HG02678 (cell line): ENCODE measurements around the gene PTDSS2.
"Not testable (repeated sequence)": the region's sequence is repeated elsewhere in the genome, so short reads cannot be mapped to it uniquely, and the experiment has no call there.

Source experiments
- ATAC-seq: cut with Tn5 transposase; IDR thresholded peaks from one replicate; pipeline ENCODE4 v1.9.1; 2021; ENCODE audit warnings: mild to moderate bottlenecking, moderate library complexity; ENCODE audit not compliant: unreplicated experiment

PTDSS2 gene

DNA sequence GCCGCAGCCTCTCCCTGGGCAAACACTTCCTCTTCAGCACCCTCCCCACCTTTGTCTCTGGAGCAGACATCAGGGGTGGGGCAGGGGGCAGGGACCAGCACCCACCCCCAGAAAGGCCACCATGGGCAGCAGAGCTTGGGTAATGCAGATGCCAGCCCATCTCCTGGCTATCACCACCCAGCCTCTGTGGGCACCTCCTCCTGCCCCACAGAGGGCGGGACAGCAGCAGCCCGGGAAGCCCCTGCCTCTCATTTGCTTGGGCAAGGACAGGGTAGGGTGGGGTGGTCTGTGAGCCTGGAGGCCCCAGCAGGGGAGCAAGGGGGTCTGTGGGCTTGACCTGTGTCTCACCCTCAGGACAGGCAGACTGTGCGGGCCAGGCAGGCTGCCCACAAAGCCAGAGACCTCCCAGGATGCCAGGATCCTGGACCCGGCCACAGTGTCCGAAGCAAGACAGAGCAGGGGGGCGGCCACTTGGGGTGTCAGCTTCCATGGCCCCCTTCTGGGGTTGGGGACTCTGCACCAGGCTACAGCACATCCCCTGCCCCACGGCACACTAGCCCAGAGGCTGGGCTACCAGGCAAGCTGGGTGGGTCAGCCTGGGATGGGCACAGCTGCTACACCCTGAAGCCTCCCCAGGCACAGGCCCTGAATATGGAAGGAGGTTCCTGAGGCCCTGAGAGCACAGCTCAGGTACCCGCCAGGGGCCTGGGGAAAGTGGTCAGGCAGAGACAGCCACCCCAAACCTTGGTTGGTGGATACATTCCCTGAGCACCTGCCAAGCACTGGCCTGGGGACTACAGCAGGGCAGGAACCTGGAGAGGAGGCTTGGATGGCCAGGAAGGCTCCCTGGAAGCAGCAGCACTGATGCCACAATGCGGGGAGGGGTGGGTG lies 52.5 kb downstream of the PTDSS2 start:
- ATAC-seq, result no peak

DNA sequence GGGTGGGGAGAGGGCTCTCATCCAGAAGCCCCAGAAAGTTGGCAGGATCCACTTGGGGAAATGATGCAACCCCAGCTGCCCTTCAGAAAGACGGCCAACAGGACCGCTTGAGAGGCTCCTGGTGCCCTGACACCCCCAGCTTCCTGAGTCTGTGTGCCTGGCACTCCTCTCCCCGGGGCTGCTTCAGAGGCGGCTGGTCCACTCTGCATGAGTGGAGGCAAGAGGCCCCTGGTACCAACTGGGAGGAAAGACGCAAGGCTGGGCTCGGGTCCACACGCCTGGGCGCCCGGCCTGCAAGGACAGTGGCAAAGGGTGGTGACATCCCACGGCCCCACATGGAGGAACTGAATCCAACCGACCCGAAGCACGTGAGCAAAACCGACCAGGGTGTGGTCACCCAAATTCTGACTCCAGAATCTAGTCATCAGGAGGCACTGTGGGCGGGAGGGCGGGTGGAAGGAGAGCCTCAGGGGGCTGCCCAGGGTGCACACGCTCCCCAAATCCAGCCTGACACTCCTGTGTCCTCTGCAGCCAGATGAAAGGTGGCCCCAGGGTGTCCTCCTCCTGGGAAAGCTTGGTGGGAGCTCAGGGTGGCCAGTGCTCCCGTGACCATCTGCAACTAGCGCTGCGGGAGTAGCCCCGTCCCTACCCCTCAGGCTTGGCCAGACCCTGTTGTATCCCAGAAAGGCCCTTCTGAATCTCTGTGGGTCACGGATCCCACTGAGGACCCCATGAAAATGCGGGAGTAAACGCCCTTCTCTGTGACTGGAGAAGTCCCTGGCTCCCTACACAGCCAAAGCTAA lies 53.3 kb downstream of the PTDSS2 start:
- ATAC-seq, result no peak

DNA sequence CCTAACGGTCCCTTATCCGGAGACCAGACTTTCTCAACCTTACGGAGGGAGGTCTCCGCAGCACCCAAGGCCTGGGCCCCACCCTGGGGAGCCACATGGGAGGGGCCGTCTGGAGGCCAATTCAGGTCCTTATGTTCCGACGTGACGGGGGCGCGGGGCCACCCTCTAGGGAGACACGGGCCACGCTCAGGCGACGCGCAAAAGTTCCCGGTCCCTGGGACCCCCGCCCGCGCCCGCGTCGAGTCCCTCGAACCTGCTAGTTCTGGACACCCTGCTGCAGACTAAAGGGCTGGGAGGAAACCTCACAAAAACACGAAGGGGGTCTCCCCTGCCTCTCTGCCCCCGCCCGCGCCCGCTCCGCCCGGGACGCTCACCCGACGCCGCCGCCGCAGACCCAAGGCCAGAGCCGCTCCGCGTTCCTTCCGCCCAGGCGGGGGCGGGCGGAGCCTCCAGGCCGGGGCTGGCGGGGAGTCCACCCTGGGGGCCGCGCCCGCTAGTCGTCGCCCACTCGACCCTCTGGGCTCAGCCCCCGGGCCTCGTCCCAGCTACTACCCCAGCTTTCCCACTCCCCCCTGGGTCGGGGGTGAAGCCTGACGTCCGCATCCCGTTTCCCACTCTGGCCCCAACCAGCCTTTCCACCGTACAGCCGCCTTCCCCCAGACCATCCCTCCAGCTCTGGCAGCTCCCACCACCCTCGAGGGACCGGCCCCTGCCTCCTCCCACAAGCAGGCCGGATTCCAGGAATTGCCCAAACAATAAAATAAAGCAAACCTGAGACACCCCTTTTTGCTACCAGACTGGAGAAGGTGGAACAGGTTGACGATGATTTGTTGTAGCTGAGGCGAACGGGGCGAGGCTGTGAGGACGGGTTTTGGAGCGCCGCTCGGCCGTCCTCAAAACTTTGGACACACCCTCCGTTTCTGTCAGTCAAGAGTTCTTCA lies 54.2 kb downstream of the PTDSS2 start:
- ATAC-seq, result no peak

DNA sequence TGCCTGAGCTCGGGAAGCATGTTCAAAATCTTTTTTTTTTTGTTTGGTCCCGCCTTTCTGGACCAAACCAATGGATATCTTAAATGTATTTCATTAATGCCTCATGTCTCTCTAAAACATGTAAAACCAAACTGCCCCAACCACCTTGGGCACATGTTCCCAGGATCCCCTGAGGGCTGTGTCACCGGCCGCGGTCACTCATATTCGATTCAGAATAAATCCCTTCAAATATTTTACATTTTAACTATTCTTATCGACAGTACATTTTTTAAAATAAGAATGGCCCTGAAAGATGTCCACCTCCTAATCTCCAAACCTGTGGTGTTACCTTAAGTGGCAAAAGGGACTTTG lies 54.9 kb downstream of the PTDSS2 start:
- no peak for ATAC-seq

DNA sequence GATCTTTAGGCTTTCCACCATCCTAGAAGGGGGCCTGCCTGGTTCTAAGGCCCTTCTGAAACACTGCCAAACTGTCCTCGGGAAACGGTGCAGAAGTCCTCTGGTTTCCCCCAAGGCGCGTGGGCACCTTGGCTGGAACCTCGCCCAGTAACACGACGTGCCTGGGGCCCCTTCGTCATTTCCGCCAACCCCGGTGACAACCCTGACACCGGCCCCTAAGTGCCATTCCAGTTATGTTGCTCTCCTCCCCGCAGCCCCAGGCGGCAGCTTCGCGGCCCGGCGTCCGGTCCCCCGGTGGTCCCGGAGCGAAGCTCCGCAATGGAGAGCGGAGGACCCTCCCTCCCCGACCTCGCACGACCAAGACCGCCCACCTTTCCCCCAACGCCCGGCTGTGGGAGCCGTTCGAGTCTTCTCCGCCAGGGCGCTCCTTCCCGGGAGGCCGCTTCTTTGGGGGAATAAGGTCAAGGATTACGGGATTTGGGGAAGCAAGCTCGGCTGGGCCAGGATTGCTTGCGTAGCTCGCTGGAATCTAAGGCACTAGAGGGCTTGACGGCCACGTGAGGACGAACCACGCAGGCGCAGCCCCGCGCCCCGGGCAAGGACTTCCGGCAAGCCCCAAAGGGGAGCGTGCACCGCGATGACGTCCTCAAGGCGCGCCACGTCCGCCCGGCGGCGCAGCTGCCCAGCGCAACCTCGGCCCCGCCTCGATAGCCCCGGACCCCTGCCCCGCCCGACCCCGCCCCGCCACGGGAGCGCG lies 56.3 kb downstream of the PTDSS2 start:
- ATAC-seq, result peak; percentile 74

DNA sequence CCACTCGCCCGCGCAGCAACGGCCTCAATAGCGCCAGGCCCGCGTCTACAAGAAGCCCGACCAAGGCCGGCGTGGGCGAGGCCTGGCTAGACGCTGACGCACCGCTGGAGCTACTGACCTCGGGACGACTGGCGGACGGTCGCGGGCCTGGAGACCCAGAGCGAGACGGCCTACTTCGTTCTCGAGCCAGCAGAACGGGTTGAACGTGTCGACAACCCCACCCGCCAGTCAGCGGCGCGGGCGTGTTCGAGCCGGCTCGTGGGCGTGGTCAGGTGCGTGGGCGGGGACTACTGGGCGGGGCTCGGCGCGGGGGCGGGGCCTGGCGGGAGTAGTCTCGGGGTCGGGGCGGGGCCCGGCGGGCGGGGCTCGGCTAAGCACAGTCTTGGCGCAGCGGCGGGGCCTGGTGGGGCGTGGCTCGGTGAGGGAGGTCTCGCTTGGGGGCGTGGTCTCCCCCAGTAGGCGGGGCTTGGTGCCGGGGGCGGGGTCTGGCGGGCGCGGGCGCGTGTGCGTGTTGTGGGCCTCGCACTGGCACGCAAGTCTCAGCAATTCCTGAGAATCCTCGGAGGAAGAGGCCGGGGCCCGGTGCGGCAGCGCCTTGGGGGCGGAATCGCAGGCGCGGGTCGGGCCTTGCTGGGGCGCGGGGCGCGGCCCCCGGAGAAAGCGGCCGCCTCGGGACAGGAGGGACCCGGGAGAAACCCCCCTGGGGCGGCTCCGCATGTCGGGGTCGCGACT lies 57.1 kb downstream of the PTDSS2 start, which contains the start of gene RNH1:
RNH1 (minus strand) TSS at position 248 of the 732 bp plus-strand sequence. CDS start 5,080 bp downstream, outside the sequence.
- ATAC-seq, result peak; percentile 48

DNA sequence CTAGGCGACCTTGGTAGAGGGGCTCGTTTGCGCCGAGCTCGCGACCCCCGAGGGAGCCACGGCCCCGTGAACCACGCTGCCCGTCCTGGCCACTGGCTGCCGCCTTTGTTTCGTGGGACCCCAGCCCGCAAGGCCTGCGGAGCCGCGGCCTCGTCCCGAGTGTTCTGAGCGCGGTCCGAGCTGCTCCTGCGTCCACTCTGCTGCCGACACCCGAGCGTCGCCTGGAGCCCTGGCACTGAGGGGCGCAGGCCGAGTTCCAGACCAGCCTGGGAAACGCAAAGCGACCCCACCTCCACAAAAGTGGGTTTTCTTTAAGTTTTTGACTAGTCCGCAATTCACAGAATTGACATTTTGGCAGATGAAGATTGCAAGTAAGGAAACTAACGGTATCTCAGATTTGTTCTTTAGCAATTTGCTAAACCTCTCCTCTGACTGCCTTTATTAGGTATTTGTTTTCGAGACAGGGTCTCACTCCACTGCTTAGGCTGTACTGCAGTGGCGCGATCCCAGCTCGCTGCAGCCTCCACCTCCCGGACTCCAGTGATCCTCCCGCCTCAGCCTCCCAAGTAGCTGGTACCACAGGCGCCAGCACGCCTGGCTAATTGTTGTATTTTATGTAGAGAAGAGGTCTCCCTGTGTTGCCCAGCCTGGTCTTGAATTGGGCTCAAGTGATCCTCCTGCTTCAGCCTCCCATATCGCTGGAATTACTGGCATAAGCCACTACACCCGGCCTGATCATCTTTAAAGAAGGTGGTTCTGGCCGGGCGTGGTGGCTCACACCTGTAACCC lies 57.8 kb downstream of the PTDSS2 start:
- no peak for ATAC-seq

DNA sequence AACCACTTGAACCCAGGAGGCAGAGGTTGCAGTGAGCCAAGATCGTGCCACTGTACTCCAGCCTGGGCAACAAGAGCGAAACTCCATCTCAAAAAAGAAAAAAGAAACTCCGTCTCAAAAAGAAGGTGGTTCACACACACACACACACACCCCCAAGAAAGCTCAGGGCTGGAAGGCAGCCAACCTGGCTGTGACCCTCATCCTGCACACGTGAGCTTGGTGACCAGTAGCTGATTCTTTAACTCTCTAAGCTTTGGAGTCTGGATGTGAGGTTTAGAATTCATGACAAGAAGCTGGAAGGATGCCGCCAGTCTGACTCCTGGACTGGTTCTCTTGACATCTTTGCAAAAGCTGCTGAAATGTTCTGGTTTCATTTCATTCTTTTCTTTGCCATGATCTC lies 58.9 kb downstream of the PTDSS2 start:
- no peak for ATAC-seq

DNA sequence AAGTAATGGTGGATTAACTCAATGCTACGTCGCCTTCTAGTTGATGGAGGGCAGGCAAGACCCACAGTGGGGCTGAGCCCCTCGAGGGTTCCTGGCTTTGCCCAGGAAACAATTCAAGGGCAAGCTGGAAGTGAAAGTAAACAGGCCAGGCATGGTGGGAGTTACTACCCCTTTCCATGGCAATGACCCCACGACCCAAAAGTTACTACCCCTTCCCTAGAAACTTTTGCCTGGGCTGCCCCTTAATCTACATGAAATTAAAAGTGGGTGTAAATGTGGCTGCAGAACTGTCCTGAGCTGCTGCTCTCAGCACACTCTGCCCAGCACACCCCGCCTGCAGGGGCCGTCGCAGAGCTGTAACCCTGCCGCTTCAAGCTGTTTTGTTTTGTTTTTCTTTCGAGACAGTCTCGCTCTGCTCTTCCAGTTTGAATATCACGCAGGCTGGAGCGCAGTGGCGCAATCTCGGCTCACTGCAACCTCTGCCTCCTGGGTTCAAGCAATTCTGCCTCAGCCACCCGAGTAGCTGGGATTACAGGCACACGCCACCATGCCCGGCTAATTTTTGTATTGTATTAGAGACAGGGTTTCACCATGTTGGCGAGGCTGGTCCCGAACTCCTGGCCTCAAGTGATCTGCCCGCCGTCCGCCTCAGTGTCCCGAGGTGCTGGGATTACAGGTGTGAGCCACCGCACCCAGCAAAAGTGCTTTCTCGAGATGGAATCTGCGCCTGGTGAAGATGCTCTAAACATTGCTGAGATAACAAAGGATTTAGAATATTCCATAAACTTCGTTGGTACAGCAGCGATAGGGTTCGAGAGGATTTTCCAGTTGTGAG lies 62.9 kb downstream of the PTDSS2 start:
- ATAC-seq, result no peak

DNA sequence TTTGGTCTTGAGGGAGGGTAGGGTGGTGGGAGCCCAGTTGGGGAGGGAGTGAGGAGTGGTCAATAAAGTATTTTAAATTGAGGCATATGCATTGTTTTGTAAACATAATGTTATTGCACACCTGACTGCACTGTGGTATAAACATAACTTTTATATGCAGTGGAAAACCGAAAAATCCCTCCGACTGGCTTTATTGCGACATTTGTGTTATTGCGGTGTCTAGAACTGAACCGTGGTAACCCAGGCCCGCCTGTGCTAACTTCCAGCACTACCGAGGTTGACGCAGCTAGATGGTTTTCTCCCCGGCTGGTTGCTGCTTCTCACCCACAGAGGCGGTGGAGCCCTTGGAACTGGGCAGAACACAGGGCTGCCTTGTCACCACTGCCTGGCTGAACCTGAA lies 64.5 kb downstream of the PTDSS2 start:
- ATAC-seq, result no peak

DNA sequence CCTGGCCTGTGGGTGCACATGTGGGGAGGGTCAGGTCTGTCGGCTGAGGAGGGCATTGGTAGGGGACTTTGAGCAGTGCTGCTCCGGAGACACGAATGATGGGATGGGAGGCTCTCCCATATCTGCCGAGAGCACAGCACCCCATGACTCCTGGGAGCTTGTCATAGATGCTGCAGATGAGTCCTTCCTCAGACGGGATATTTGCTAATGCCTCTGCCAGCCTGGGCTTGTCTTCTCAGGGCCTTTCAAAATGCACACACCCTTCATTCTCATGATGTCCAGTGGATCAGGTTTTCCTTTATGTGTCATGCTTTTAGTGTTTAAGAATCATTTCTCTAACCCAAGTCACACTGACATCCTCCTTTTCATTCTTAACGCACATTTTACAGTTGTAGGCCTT lies 65.1 kb downstream of the PTDSS2 start:
- no peak for ATAC-seq

DNA sequence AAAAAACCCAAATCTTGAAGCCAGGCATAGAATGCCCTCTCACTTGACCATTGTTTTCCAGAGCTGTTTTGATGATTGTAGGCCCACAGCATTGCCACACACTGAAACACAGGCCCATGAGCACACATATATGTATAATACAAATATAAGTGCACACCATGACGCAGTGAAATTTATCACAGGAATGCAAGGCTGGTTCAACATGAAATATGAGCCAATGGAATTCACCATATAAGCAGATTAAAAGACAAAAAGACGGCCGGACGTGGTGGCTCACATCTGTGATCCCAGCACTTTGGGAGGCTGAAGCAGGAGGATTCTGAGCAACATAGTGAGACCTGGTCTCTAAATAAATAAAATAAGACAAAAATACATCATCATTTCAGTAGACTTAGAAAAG lies 66.3 kb downstream of the PTDSS2 start:
- ATAC-seq, result no peak

DNA sequence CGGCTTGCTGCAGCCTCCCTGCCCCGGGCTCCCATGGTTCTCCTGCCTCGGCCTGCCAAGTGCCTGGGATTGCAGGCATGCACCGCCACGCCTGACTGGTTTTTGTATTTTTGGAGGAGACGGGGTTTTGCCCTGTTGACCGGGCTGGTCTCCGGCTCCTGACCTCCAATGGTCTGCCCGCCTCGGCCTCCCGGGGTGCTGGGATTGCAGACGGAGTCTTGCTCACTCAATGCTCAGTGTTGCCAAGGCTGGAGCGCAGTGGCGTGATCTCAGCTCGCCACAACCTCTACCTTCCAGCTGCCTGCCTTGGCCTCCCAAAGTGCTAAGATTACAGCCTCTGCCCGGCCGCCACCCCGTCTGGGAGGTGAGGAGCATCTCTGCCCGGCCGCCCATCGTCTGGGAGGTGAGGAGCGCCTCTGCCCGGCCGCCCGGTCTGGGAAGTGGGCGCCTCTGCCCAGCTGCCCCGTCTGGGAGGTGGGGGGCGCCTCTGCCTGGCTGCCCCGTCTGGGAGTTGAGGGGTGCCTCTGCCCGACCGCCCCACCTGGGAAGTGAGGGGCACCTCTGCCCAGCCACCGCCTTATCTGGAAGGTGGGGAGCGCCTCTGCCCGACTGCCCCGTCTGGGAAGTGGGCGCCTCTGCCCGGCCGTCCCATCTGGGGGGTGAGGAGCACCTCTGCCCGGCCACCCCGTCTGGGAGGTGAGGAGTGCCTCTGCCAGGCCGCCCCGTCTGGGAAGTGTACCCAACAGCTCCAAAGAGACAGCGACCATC lies 67.0 kb downstream of the PTDSS2 start:
- ATAC-seq, result not testable (repeated sequence)

DNA sequence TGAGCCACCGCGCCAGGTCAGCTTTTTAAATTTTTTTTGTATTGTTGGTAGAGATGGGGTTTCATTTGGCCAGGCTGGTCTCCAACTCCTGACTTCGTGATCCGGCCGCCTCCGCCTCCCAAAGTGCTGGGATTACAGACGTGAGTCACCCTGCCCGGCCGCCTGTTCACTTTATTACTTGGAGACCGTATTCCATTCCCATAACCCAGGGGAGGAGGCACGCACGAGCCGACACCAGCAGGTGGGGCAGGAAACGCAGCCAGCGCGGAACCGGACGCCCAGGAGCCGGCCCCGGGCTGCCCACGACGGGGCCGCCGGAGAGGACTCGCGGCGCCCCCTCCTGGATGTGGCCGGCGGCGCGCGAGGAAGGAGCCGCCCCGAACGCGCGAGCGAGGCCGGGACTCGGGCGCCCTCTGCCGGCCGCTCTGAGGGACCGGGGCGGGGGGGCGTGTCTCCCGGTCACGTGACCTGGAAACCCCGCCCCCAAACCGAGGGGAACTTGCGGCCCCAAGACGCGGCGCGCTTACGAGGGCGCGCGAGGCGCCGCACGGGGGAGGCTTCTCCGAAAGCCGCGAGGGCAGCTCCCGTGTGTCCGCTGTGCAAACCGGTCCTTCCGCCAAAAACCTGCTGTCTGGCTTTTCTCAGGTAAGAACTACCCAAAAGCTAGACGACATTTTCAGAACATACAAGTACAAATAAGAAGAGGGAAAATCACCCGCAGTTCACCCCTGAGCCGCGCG lies 68.6 kb downstream of the PTDSS2 start:
- ATAC-seq, result peak; percentile 77

DNA sequence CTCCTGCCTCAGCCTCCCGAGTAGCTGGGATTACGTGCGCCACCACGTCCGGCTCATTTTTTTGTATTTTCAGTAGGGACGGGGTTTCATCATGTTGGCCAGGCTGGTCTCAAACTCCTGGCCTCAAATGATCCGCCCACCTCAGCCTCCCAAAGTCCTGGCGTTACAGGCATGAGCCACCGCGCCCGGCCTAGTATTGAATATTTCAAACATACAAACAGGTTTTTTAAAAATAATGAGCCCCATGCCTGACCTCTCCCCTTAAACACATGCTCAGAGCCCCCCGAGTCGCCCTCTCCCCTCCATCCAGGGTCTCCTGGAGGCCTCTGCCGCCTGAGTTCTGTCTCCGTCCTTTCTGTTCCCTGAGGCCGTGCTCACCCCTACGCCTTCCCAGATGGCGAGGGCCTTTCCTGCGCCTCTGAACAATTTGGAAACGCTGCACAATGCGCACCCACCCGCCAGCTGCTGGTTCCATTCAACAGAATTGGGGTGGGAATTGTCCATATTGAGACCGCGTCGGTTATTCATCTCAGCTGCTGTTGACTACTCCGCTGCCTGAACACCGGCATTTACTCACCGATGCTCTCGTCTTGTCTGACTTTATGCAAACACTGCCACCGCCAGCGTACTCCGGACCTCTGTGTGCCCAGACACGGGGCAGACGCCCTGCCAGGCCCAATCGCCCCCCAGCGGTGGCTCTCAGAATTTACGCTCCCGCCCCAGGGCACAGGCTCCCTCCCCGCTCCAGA lies 70.5 kb downstream of the PTDSS2 start:
- no peak for ATAC-seq
